ENCODE data around the gene FIGN.

DNA sequence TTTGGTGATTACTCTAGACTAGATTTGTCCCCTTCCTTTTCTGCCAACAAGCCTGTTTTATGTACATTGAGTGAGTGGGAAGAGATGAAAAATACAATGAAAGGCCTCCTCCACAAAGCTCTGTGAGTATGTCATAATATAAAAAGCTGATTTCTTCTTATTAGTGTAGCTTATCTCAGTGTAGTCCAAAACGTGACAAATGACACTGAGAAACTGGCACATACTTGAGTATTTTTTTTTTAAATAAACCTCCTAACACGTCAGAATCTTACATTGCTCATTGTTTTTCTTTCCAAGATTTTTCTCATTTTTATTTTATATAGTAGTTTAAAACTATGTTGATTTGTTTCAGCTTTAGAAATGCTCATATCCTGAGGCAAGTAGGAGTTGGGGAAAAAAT is 17.9 kb upstream of the FIGN start:
- TF ChIP-seq, protein P1, sequence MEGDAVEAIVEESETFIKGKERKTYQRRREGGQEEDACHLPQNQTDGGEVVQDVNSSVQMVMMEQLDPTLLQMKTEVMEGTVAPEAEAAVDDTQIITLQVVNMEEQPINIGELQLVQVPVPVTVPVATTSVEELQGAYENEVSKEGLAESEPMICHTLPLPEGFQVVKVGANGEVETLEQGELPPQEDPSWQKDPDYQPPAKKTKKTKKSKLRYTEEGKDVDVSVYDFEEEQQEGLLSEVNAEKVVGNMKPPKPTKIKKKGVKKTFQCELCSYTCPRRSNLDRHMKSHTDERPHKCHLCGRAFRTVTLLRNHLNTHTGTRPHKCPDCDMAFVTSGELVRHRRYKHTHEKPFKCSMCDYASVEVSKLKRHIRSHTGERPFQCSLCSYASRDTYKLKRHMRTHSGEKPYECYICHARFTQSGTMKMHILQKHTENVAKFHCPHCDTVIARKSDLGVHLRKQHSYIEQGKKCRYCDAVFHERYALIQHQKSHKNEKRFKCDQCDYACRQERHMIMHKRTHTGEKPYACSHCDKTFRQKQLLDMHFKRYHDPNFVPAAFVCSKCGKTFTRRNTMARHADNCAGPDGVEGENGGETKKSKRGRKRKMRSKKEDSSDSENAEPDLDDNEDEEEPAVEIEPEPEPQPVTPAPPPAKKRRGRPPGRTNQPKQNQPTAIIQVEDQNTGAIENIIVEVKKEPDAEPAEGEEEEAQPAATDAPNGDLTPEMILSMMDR (IDR thresholded peaks at IDR 0.05; ENCODE audit: extremely low read depth in 1 of 2, insufficient read depth in 1 of 2, low read depth in 1 of 2, low read length in 2 of 2) = no peak
- TF ChIP-seq EZH2 (IDR thresholded peaks at IDR 0.05; ENCODE audit: borderline replicate concordance, low read depth, low read length, severe bottlenecking) (no peak), POLR2AphosphoS5 (IDR thresholded peaks at IDR 0.05; ENCODE audit: insufficient read depth, low read depth, low read length) (no peak)
